GM12878 (cell line): Measurements from ENCODE around the gene ARID3B. TPM values are rescaled to one million over a fixed set of nuclear protein-coding genes. Genes with fewer than 3 reads are reported as not detected.

Experiments
- ATAC-seq: fragments of 200-7000 bp; cut with Tn5 transposase; 3 replicates; pipeline ENCODE4 v1.9.1; 2020; ENCODE audit warnings: mild to moderate bottlenecking, moderate library complexity
- BruUV-seq: library from RNA; stranded (reverse); fragments of 400-500 nt; replicated peaks from 2 replicates; lab custom pipeline; 2021; lab: Mats Ljungman, UMichigan
- CTCF ChIA-PET: fragments of 300-600 bp; sonication (Branson Sonifier 250); formaldehyde crosslinking; extraction: SDS; loops from one replicate; lab custom pipeline; 2021; ENCODE audit warnings: inconsistent platforms; lab: Yijun Ruan, JAX
- POLR2A ChIA-PET: fragments of 350-600 bp; formaldehyde crosslinking; extraction: SDS; loops from one replicate; lab custom pipeline; 2021; ENCODE audit warnings: inconsistent platforms; lab: Charles Lee
- RAD21 ChIA-PET: fragments of 300-600 bp; sonication (Branson Sonifier 250); formaldehyde crosslinking; loops from one replicate; lab custom pipeline; 2023; ENCODE audit warnings: antibody characterized with exemption; ENCODE audit not compliant: unreplicated experiment; lab: Charles Lee
- SMC1A ChIA-PET: fragments of 300-600 bp; sonication (Branson Sonifier 250); formaldehyde crosslinking; loops from one replicate; lab custom pipeline; 2023; ENCODE audit not compliant: unreplicated experiment, uncharacterized antibody; lab: Charles Lee
- DNase-seq: peaks from one replicate; pipeline ENCODE4 v3.0.0-alpha.2; 2011; ENCODE audit warnings: low read depth, low spot score
- FAIRE-seq: peaks from 3 replicates; lab custom pipeline; 2011; peaks lifted over from hg19 to GRCh38; lab: Jason Lieb, UNC
- H2AFZ ChIP-seq: 2 replicates; pipeline ENCODE4 v1.6.0; 2011; ENCODE audit warnings: low read depth, low read length, control low read depth; ENCODE audit not compliant: control insufficient read depth
- H3K27ac ChIP-seq: 2 replicates; pipeline ENCODE4 v1.5.1; 2011; ENCODE audit warnings: control low read depth; ENCODE audit not compliant: control insufficient read depth, insufficient read depth
- H3K27me3 ChIP-seq, 2 experiments: replicated peaks in 1 of 2; 2 replicates each; pipeline versions ENCODE4 v1.6.0 to v1.6.1; 2011; ENCODE audit warnings: low read length in 1 of 2; ENCODE audit not compliant: control insufficient read depth in 2 of 2, insufficient read depth in 2 of 2
- H3K36me3 ChIP-seq, 2 experiments: 2 replicates each; pipeline ENCODE4 v1.5.1; 2011; ENCODE audit warnings: low read length in 1 of 2; ENCODE audit not compliant: control insufficient read depth in 2 of 2, insufficient read depth in 2 of 2
- H3K4me1 ChIP-seq: 2 replicates; pipeline ENCODE4 v1.6.1; 2011; ENCODE audit warnings: mild to moderate bottlenecking, low read length, moderate library complexity, mixed read lengths; ENCODE audit not compliant: control insufficient read depth, insufficient read depth
- H3K4me2 ChIP-seq: 2 replicates; pipeline ENCODE4 v1.6.0; 2011; ENCODE audit warnings: control low read depth; ENCODE audit not compliant: control insufficient read depth, insufficient read depth
- H3K4me3 ChIP-seq: fragments of 200-600 bp; sonication (generic); 2 replicates; pipeline ENCODE4 v1.5.1; 2016
- H3K79me2 ChIP-seq: 2 replicates; pipeline ENCODE4 v1.6.0; 2011; ENCODE audit warnings: low read length; ENCODE audit not compliant: control insufficient read depth, insufficient read depth
- H3K9ac ChIP-seq: 2 replicates; pipeline ENCODE4 v1.8.0; 2011; ENCODE audit warnings: low read length, control low read depth, mixed read lengths; ENCODE audit not compliant: control insufficient read depth, insufficient read depth
- H3K9me3 ChIP-seq: replicated peaks from 3 replicates; pipeline ENCODE4 v1.5.1; 2011; ENCODE audit warnings: mild to moderate bottlenecking, low read length; ENCODE audit not compliant: control insufficient read depth, insufficient read depth
- H4K20me1 ChIP-seq: 2 replicates; pipeline ENCODE4 v1.6.0; 2011; ENCODE audit not compliant: control insufficient read depth, insufficient read depth
- BACH1 ChIP-seq: fragments of 450-650 bp; IDR thresholded peaks from 2 replicates; pipeline ENCODE4 v1.6.1; 2017; ENCODE audit warnings: mild to moderate bottlenecking, borderline replicate concordance
- CBFB ChIP-seq: IDR thresholded peaks from 2 replicates; pipeline ENCODE4 v1.6.1; 2016; ENCODE audit warnings: antibody characterized with exemption, low read depth
- CHD1 ChIP-seq: IDR thresholded peaks from 2 replicates; pipeline ENCODE4 v1.6.1; 2012; ENCODE audit warnings: low read depth, low read length, improper control_type of control experiment
- EGR1 ChIP-seq, 2 experiments: IDR thresholded peaks; 1 replicate in 1 of 2; 2 replicates in 1 of 2; pipeline ENCODE4 v1.6.1; 2011 to 2012; ENCODE audit warnings: low read depth in 2 of 2, low read length in 2 of 2, borderline replicate concordance in 1 of 2, mild to moderate bottlenecking in 1 of 2, moderate library complexity in 1 of 2
- ESRRA ChIP-seq: IDR thresholded peaks from 2 replicates; pipeline ENCODE4 v1.6.1; 2012; ENCODE audit warnings: mild to moderate bottlenecking, low read length, improper control_type of control experiment
- IKZF2 ChIP-seq, 2 experiments: fragments of 450-650 bp; IDR thresholded peaks; 2 replicates each; pipeline ENCODE4 v1.6.1; 2017; ENCODE audit warnings: mild to moderate bottlenecking in 2 of 2, moderate library complexity in 2 of 2
- MYB ChIP-seq: fragments of 150-350 bp; IDR thresholded peaks from 2 replicates; pipeline ENCODE4 v1.6.1; 2014; ENCODE audit warnings: mild to moderate bottlenecking, low read depth, low read length, borderline replicate concordance
- NFYB ChIP-seq: IDR thresholded peaks from 2 replicates; pipeline ENCODE4 v1.6.1; 2011; ENCODE audit warnings: low read depth, mild to moderate bottlenecking, low read length, improper control_type of control experiment, moderate library complexity; ENCODE audit not compliant: insufficient read depth
- RBBP5 ChIP-seq: fragments of 200-600 bp; sonication (generic); conservative IDR thresholded peaks from 2 replicates; pipeline ENCODE4 v1.6.1; 2016
- SMAD1 ChIP-seq: fragments of 450-650 bp; IDR thresholded peaks from 2 replicates; pipeline ENCODE4 v1.6.1; 2018; ENCODE audit warnings: mild to moderate bottlenecking, low read depth; ENCODE audit not compliant: partially characterized antibody
- SMC3 ChIP-seq: IDR thresholded peaks from 2 replicates; pipeline ENCODE4 v1.6.1; 2011; ENCODE audit warnings: low read length, improper control_type of control experiment, borderline replicate concordance
- SREBF2 ChIP-seq: IDR thresholded peaks from 2 replicates; pipeline ENCODE4 v1.6.1; 2012; ENCODE audit warnings: mild to moderate bottlenecking, low read length
- SUPT20H ChIP-seq: IDR thresholded peaks from 2 replicates; pipeline ENCODE4 v1.6.1; 2011; ENCODE audit warnings: low read depth, mild to moderate bottlenecking, low read length, moderate library complexity, borderline replicate concordance; ENCODE audit not compliant: control insufficient read depth
- TBL1XR1 ChIP-seq: IDR thresholded peaks from 2 replicates; pipeline ENCODE4 v1.6.1; 2012; ENCODE audit warnings: low read depth, low read length, improper control_type of control experiment
- WGBS: methylation state at CpG from one replicate; pipeline ENCODE4 v1.1.6; 2016; ENCODE audit warnings: low lambda C conversion rate; ENCODE audit not compliant: insufficient replicate concordance, insufficient coverage; ENCODE audit errors: missing lambda C conversion rate; 5-methylcytosine and 5-hydroxymethylcytosine counted together
- in situ Hi-C: fragments of 300-500 bp; cut with MboI; formaldehyde crosslinking; loops from 9 replicates; pipeline ENCODE4 v1.14.3; 2018; ENCODE audit warnings: mixed read lengths
- intact Hi-C: fragments of 100-400 bp; cut with micrococcal nuclease; formaldehyde crosslinking; loops from one replicate; pipeline ENCODE4 v1.14.2; 2022; ENCODE audit not compliant: unreplicated experiment
- polyA plus RNA-seq, 11 experiments: library from polyadenylated mRNA; depleted of rRNA in 4 of 11; unstranded in 6 of 11; stranded (reverse) in 5 of 11; fragments of >200 nt; fragmentation: Nextera tagmentation in 4 of 11; fragmentation: Illumina TruSeq in 1 of 11; extraction: Ambion mirVana in 4 of 11; extraction: Trizol in 1 of 11; gene quantifications; 1 replicate in 1 of 11; 2 replicates in 10 of 11; pipeline versions ENCODE4 v1.2.1 to v1.2.3, GENCODE V29; 2011 to 2016; ENCODE audit warnings: inconsistent platforms in 2 of 11, missing spikeins in 2 of 11, low read depth in 1 of 11
- total RNA-seq, 4 experiments: library from RNA; depleted of rRNA in 3 of 4; stranded (reverse); fragments of >200 nt in 3 of 4; fragmentation: Illumina TruSeq in 1 of 4; extraction: Trizol in 1 of 4; gene quantifications; 2 replicates each; pipeline versions ENCODE4 v1.2.1 to v1.2.3, GENCODE V29; 2013 to 2021
- TF ChIP-seq, protein P1 (sequence below): fragments of 450-650 bp; IDR thresholded peaks from 2 replicates; pipeline ENCODE4 v1.6.1; 2017; ENCODE audit warnings: mild to moderate bottlenecking, moderate library complexity
- TF ChIP-seq, protein P2 (sequence below): fragments of 450-650 bp; IDR thresholded peaks from 2 replicates; pipeline ENCODE4 v1.6.1; 2017; ENCODE audit warnings: mild to moderate bottlenecking
- TF ChIP-seq, protein P3 (sequence below): fragments of 450-650 bp; IDR thresholded peaks from 2 replicates; pipeline ENCODE4 v1.6.1; 2018; ENCODE audit warnings: mild to moderate bottlenecking, low read depth, moderate library complexity; ENCODE audit not compliant: partially characterized antibody

ARID3B gene
- total and polyA plus RNA-seq, 10 of the 15 experiments (the other 5 are each of a cell fraction or from before 2014, with no cell fraction given), result 1.1 to 33.4 (median 24.0) TPM

DNA sequence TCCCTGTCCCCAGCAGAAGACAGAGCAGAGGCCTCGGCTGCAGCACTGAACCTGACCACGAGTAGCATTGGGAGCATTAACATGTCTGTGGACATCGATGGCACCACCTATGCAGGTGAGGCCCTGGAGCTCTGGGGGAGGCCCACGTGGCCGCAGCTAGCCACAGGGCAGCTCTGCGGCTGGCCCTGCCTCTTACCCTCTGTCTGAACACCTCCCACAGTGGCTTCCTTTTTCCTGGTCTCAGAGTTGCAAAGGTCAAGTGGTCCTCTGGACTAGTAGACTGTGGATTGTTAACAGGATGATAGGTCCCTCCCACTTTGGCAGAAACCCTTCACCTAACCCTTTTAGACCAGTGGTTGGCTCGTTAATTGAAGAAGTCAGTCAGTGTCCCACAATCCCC lies 52.1 kb downstream of the ARID3B start:
- no peak overlapping the region for H2AFZ ChIP-seq
- ChIA-PET RAD21 (no interaction called here), CTCF (no interaction called here), POLR2A (no interaction called here), SMC1A (no interaction called here)
- no peaks in the 10 kb centered on the region for H3K27me3 ChIP-seq
- WGBS, result 94% methylated on average over 7 of the region's 7 CpGs
- intact Hi-C loops (no loop called here), in situ Hi-C loops (no loop called here)
- no peaks in the 10 kb centered on the region for H3K9me3 ChIP-seq
- H4K20me1 ChIP-seq, result no peaks in the 10 kb centered on the region
- no peak for DNase-seq
- peaks cover 35 to 42% of the 10 kb centered on the region in 2 experiments for H3K36me3 ChIP-seq
- H3K27ac ChIP-seq, result no peak overlapping the region
- no peak overlapping the region for H3K4me2 ChIP-seq
- no peaks in the 10 kb centered on the region for H3K79me2 ChIP-seq
- FAIRE-seq, result no peak
- ATAC-seq, result no peak
- no peak overlapping the region for H3K4me3 ChIP-seq
- no TSS peak for BruUV-seq
- peaks cover 3% of the 10 kb centered on the region; the same call in 1 of the 2 replicates for H3K4me1 ChIP-seq
- H3K9ac ChIP-seq, result no peak overlapping the region
- no peak for TF ChIP-seq BACH1
- TF ChIP-seq, protein P1, sequence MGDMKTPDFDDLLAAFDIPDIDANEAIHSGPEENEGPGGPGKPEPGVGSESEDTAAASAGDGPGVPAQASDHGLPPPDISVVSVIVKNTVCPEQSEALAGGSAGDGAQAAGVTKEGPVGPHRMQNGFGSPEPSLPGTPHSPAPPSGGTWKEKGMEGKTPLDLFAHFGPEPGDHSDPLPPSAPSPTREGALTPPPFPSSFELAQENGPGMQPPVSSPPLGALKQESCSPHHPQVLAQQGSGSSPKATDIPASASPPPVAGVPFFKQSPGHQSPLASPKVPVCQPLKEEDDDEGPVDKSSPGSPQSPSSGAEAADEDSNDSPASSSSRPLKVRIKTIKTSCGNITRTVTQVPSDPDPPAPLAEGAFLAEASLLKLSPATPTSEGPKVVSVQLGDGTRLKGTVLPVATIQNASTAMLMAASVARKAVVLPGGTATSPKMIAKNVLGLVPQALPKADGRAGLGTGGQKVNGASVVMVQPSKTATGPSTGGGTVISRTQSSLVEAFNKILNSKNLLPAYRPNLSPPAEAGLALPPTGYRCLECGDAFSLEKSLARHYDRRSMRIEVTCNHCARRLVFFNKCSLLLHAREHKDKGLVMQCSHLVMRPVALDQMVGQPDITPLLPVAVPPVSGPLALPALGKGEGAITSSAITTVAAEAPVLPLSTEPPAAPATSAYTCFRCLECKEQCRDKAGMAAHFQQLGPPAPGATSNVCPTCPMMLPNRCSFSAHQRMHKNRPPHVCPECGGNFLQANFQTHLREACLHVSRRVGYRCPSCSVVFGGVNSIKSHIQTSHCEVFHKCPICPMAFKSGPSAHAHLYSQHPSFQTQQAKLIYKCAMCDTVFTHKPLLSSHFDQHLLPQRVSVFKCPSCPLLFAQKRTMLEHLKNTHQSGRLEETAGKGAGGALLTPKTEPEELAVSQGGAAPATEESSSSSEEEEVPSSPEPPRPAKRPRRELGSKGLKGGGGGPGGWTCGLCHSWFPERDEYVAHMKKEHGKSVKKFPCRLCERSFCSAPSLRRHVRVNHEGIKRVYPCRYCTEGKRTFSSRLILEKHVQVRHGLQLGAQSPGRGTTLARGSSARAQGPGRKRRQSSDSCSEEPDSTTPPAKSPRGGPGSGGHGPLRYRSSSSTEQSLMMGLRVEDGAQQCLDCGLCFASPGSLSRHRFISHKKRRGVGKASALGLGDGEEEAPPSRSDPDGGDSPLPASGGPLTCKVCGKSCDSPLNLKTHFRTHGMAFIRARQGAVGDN, result no peak
- TF ChIP-seq, protein P2, sequence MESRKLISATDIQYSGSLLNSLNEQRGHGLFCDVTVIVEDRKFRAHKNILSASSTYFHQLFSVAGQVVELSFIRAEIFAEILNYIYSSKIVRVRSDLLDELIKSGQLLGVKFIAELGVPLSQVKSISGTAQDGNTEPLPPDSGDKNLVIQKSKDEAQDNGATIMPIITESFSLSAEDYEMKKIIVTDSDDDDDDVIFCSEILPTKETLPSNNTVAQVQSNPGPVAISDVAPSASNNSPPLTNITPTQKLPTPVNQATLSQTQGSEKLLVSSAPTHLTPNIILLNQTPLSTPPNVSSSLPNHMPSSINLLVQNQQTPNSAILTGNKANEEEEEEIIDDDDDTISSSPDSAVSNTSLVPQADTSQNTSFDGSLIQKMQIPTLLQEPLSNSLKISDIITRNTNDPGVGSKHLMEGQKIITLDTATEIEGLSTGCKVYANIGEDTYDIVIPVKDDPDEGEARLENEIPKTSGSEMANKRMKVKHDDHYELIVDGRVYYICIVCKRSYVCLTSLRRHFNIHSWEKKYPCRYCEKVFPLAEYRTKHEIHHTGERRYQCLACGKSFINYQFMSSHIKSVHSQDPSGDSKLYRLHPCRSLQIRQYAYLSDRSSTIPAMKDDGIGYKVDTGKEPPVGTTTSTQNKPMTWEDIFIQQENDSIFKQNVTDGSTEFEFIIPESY, result no peak
- no peak for TF ChIP-seq RBBP5
- no peak for TF ChIP-seq SMC3
- TF ChIP-seq TBL1XR1, result no peak
- no peak for TF ChIP-seq IKZF2 (IDR thresholded peaks at IDR 0.05)
- TF ChIP-seq SMAD1, result no peak
- no peak for TF ChIP-seq CBFB
- TF ChIP-seq, protein P3, sequence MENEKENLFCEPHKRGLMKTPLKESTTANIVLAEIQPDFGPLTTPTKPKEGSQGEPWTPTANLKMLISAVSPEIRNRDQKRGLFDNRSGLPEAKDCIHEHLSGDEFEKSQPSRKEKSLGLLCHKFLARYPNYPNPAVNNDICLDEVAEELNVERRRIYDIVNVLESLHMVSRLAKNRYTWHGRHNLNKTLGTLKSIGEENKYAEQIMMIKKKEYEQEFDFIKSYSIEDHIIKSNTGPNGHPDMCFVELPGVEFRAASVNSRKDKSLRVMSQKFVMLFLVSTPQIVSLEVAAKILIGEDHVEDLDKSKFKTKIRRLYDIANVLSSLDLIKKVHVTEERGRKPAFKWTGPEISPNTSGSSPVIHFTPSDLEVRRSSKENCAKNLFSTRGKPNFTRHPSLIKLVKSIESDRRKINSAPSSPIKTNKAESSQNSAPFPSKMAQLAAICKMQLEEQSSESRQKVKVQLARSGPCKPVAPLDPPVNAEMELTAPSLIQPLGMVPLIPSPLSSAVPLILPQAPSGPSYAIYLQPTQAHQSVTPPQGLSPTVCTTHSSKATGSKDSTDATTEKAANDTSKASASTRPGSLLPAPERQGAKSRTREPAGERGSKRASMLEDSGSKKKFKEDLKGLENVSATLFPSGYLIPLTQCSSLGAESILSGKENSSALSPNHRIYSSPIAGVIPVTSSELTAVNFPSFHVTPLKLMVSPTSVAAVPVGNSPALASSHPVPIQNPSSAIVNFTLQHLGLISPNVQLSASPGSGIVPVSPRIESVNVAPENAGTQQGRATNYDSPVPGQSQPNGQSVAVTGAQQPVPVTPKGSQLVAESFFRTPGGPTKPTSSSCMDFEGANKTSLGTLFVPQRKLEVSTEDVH, result no peak
- TF ChIP-seq SUPT20H, result no peak
- no peak for TF ChIP-seq MYB
- TF ChIP-seq SREBF2, result no peak
- no peak for TF ChIP-seq CHD1
- TF ChIP-seq ESRRA, result no peak
- TF ChIP-seq EGR1 (IDR thresholded peaks at IDR 0.05; ENCODE audit: borderline replicate concordance in 1 of 2, low read depth in 2 of 2, low read length in 2 of 2), result no peak
- TF ChIP-seq NFYB, result no peak
